HG02642 (cell line): ENCODE results near the gene FAR1.

Experiments
- ATAC-seq: cut with Tn5 transposase; IDR thresholded peaks from one replicate; pipeline ENCODE4 v1.9.1; 2021; ENCODE audit warnings: mild to moderate bottlenecking; ENCODE audit not compliant: unreplicated experiment, poor library complexity

Gene FAR1

GRCh38 chr11:13772223-13773046, 104.0 kb downstream of the FAR1 start:
- ATAC-seq = peak; percentile 52

- ATAC-seq = no peak
Observed at GRCh38 chr11:13775471-13775870, 107.0 kb downstream of the FAR1 start.

GRCh38 chr11:13776134-13776815, 107.8 kb downstream of the FAR1 start:
- ATAC-seq = no peak

GRCh38 chr11:13777341-13777985, 109.0 kb downstream of the FAR1 start:
- no peak for ATAC-seq

- ATAC-seq = no peak
Observed at GRCh38 chr11:13778345-13778744, 109.9 kb downstream of the FAR1 start.

GRCh38 chr11:13781153-13781552, 112.7 kb downstream of the FAR1 start:
- no peak for ATAC-seq
